Heart right ventricle (tissue), 16 donors: ENCODE measurements around the gene VASP. TPM values are rescaled to one million over a fixed set of nuclear protein-coding genes. Genes with fewer than 3 reads are reported as not detected.

Experiments used
- ATAC-seq, 8 donors: fragments of 200-7000 bp; cut with Tn5 transposase; one replicate each; pipeline ENCODE4 v1.9.1; 2020; ENCODE audit warnings: mild to moderate bottlenecking in 8 of 8, moderate library complexity in 8 of 8, moderate number of reproducible peaks in 1 of 8
- DNase-seq, 2 donors: peaks; one replicate each; pipeline ENCODE4 v3.0.0-alpha.2; 2020
- H3K27ac ChIP-seq, 10 donors: fragments of 200-600 bp; sonication (generic) in 2 of 10; one replicate each; pipeline versions ENCODE4 v1.5.0 to v1.8.0; 2020 to 2022; ENCODE audit warnings: mild to moderate bottlenecking in 3 of 10
- H3K27me3 ChIP-seq, 7 donors: fragments of 200-600 bp; one replicate each; pipeline ENCODE4 v1.8.0; 2021 to 2022; ENCODE audit warnings: mild to moderate bottlenecking in 2 of 7
- H3K36me3 ChIP-seq, 9 donors: fragments of 200-600 bp; sonication (generic) in 1 of 9; one replicate each; pipeline versions ENCODE4 v1.5.0 to v1.8.0; 2020 to 2022; ENCODE audit warnings: mild to moderate bottlenecking in 2 of 9
- H3K4me1 ChIP-seq, 9 donors: fragments of 200-600 bp; sonication (generic) in 1 of 9; one replicate each; pipeline versions ENCODE4 v1.5.0 to v1.8.0; 2020 to 2022; ENCODE audit warnings: mild to moderate bottlenecking in 4 of 9
- H3K4me3 ChIP-seq, 10 donors: fragments of 200-600 bp; sonication (generic) in 2 of 10; one replicate each; pipeline versions ENCODE4 v1.5.0 to v1.8.0; 2020 to 2022; ENCODE audit warnings: mild to moderate bottlenecking in 7 of 10, moderate library complexity in 2 of 10
- H3K9me3 ChIP-seq, 11 donors: fragments of 200-600 bp in 10 of 11; sonication (generic) in 2 of 11; one replicate each; pipeline versions ENCODE4 v1.5.0 to v1.8.0; 2013 to 2022; ENCODE audit warnings: mild to moderate bottlenecking in 2 of 11, control low read depth in 1 of 11, moderate library complexity in 1 of 11
- CTCF ChIP-seq, 9 donors: fragments of 200-600 bp; sonication (generic) in 2 of 9; IDR thresholded peaks; one replicate each; pipeline versions ENCODE4 v1.5.0 to v1.8.0; 2021 to 2022; ENCODE audit warnings: antibody characterized with exemption in 9 of 9, mild to moderate bottlenecking in 5 of 9, moderate library complexity in 1 of 9
- WGBS, 2 donors: extraction: QIAGEN DNeasy Blood & Tissue Kit; methylation state at CpG; one replicate each; pipeline ENCODE4 v1.1.7; 2013; ENCODE audit warnings: inconsistent platforms in 1 of 2; 5-methylcytosine and 5-hydroxymethylcytosine counted together
- intact Hi-C, 10 donors: fragments of 100-400 bp; cut with DNase I; formaldehyde crosslinking; loops; one replicate each; pipeline versions ENCODE4 v1.11.1 to v1.14.2; 2022
- polyA plus RNA-seq, 2 donors: library from polyadenylated mRNA; stranded (reverse); fragments of 200-250 nt; gene quantifications; one replicate each; pipeline ENCODE4 v1.2.3, GENCODE V29; 2013
- total RNA-seq, 10 donors: library from RNA; stranded (reverse); fragmentation: NEBNext Ultra II Directional in 3 of 10; extraction: Animal tissue kit (Norgen Biotek cat#: 25700) in 3 of 10; gene quantifications; one replicate each; pipeline versions ENCODE4 v1.2.1 to v1.2.4, GENCODE V29; 2021 to 2023
- donor health status: Arrhythmogenic right ventricular cardiomyopathy.
- donor health status: ischemic (EF 13 %, LVEDD 7.1; RV severe dilation, severe dysfunction).
- donor health status: healthy with polysubstance abuse.
- donor health status: DM: no; HTN: yes; CAD: no.
- donor health status: DM: no; HTN: no; CAD: no.
- donor health status: ischemic (EF 25% LVEDD 6.9; RV normal size, moderate dysfunction).
- donor health status: ischemic (EF 25% LVEDD 5.7; RV mildly dilated, moderate dysfunction).
- donor health status: healthy.
- donor health status: DM: yes; HTN: yes; CAD: no.
- donor health status: Ischemic cardiomyopathy.
- donor health status: ischemic (EF 35%, LVEDD 5.7; RV mildly dilated, moderate dysfunction).
- donor health status: nonischemic (EF 11% LVEDD 7.7; RV severe dilation, severe dysfunction).
- donor health status: DM: yes; HTN: yes; CAD: no.
- donor health status: PGD.
- donor health status: ischemic (EF 29% LVEDD 5.4; RV normal size, mild dysfunction).
- donor health status: nonischemic (EF 23%, LVEDD 6.1; RV moderate dilation, normal function).

VASP gene
- total and polyA plus RNA-seq, 12 donors, result 24.9 to 78.6 (median 43.6) TPM

GRCh38 chr19:45575216-45575615 is 67.9 kb downstream of the VASP start:
- peak overlapping the region in 9 of 10 donors; percentile 24 to 80 (median 71) for H3K27ac ChIP-seq
- intact Hi-C loops, result loop anchor here in 1 of 10 donors (5.0 kb wide), 1 partner anchor 68 kb away; the partner anchor contains the start of gene VASP
- no peak for DNase-seq

More at GRCh38 chr19:45575216-45575615, 67.9 kb downstream of the VASP start:
- 90 to 91% methylated on average over 5 of the region's 5 CpGs for WGBS, 2 donors
- Histone ChIP-seq H3K27me3 (no peaks in the 10 kb centered on the region), H3K4me3 (no peak overlapping the region), H3K4me1 (peaks cover 0 to 63% (median 24%) of the 10 kb centered on the region in 9 donors), H3K9me3 (peaks cover 0 to 5% (median 0%) of the 10 kb centered on the region in 11 donors), H3K36me3 (peaks cover 0 to 4% (median 0%) of the 10 kb centered on the region in 9 donors)
- ATAC-seq, result no peak
- no peak for TF ChIP-seq CTCF (IDR thresholded peaks at IDR 0.05)

Other genes with a start within 250 kb of the VASP start
- gene CKM, start 184.6 kb upstream of the VASP start, total RNA-seq, result 1,000 to 10,000 TPM; 3,088 to 7,765 (median 4,540) TPM
- 1,000 to 10,000 TPM; 2,078 to 4,353 TPM for gene CKM, start 184.6 kb upstream of the VASP start, polyA plus RNA-seq
- under 1 TPM in 2 of 10 donors, not detected in 8; 0.14 TPM for gene KLC3, start 166.7 kb upstream of the VASP start, total RNA-seq
- gene KLC3, start 166.7 kb upstream of the VASP start, polyA plus RNA-seq, result under 1 TPM in 1 of 2 donors, not detected in 1; 0.16 TPM
- gene ERCC2, start 136.9 kb upstream of the VASP start, total RNA-seq, result 10 to 100 TPM; 11.4 to 15.2 (median 14.1) TPM
- gene ERCC2, start 136.9 kb upstream of the VASP start, polyA plus RNA-seq, result 10 to 100 TPM in 1 of 2 donors, 1 to 10 TPM in 1; 6.5 to 11.8 TPM
- 100 to 1,000 TPM; 134 to 204 (median 166) TPM for gene PPP1R13L, start 102.4 kb upstream of the VASP start, total RNA-seq
- 100 to 1,000 TPM in 1 of 2 donors, 10 to 100 TPM in 1; 85.2 to 265 TPM for gene PPP1R13L, start 102.4 kb upstream of the VASP start, polyA plus RNA-seq
- 1 to 10 TPM; 4.1 to 9.8 (median 5.6) TPM for gene POLR1G, start 100.8 kb upstream of the VASP start, total RNA-seq
- gene POLR1G, start 100.8 kb upstream of the VASP start, polyA plus RNA-seq, result 1 to 10 TPM; 5.1 to 8.2 TPM
- 100 to 1,000 TPM; 113 to 194 (median 136) TPM for gene ERCC1, start 83.6 kb upstream of the VASP start, total RNA-seq
- gene ERCC1, start 83.6 kb upstream of the VASP start, polyA plus RNA-seq, result 100 to 1,000 TPM; 147 to 183 TPM
- 10 to 100 TPM in 2 of 10 donors, 1 to 10 TPM in 7, under 1 TPM in 1; 0.39 to 54.5 (median 4.9) TPM for gene FOSB, start 39.5 kb upstream of the VASP start, total RNA-seq
- 1 to 10 TPM; 2.1 to 5.5 TPM for gene FOSB, start 39.5 kb upstream of the VASP start, polyA plus RNA-seq
- gene RTN2, start 10.4 kb upstream of the VASP start, total RNA-seq, result 10 to 100 TPM; 15.9 to 33.7 (median 21.8) TPM
- 10 to 100 TPM; 11.1 to 13.3 TPM for gene RTN2, start 10.4 kb upstream of the VASP start, polyA plus RNA-seq
- gene PPM1N, start 9.0 kb upstream of the VASP start, total RNA-seq, result 1 to 10 TPM in 1 of 10 donors, under 1 TPM in 4, not detected in 5; 0.32 to 3.6 (median 0.57) TPM
- gene PPM1N, start 9.0 kb upstream of the VASP start, polyA plus RNA-seq, result under 1 TPM; 0.51 to 0.68 TPM
- 10 to 100 TPM; 20.0 to 27.9 (median 24.2) TPM for gene OPA3, start 77.3 kb downstream of the VASP start, total RNA-seq
- gene OPA3, start 77.3 kb downstream of the VASP start, polyA plus RNA-seq, result 10 to 100 TPM; 10.2 to 10.7 TPM
- 10 to 100 TPM in 1 of 10 donors, 1 to 10 TPM in 9; 2.3 to 29.4 (median 5.2) TPM for gene GPR4, start 94.7 kb downstream of the VASP start, total RNA-seq
- 1 to 10 TPM; 5.7 to 9.4 TPM for gene GPR4, start 94.7 kb downstream of the VASP start, polyA plus RNA-seq
- 10 to 100 TPM; 30.2 to 54.5 (median 46.1) TPM for gene EML2, start 131.9 kb downstream of the VASP start, total RNA-seq
- 10 to 100 TPM; 17.3 to 26.8 TPM for gene EML2, start 131.9 kb downstream of the VASP start, polyA plus RNA-seq
- gene GIPR, start 160.7 kb downstream of the VASP start, total RNA-seq, result 1 to 10 TPM; 2.4 to 7.8 (median 4.4) TPM
- 10 to 100 TPM in 1 of 2 donors, 1 to 10 TPM in 1; 2.4 to 16.6 TPM for gene GIPR, start 160.7 kb downstream of the VASP start, polyA plus RNA-seq
- 100 to 1,000 TPM; 216 to 268 (median 240) TPM for gene SNRPD2, start 184.5 kb downstream of the VASP start, total RNA-seq
- gene SNRPD2, start 184.5 kb downstream of the VASP start, polyA plus RNA-seq, result 100 to 1,000 TPM; 316 to 464 TPM
- gene QPCTL, start 185.2 kb downstream of the VASP start, total RNA-seq, result 1 to 10 TPM; 1.8 to 3.5 (median 2.4) TPM
- 1 to 10 TPM; 4.1 to 4.5 TPM for gene QPCTL, start 185.2 kb downstream of the VASP start, polyA plus RNA-seq
- 10 to 100 TPM in 2 of 10 donors, 1 to 10 TPM in 8; 5.2 to 13.5 (median 9.1) TPM for gene FBXO46, start 223.4 kb downstream of the VASP start, total RNA-seq
- gene FBXO46, start 223.4 kb downstream of the VASP start, polyA plus RNA-seq, result 10 to 100 TPM in 1 of 2 donors, 1 to 10 TPM in 1; 5.3 to 11.4 TPM
- gene MEIOSIN, start 226.0 kb downstream of the VASP start, total RNA-seq, result not detected
- gene MEIOSIN, start 226.0 kb downstream of the VASP start, polyA plus RNA-seq, result not detected